Spleen (tissue), 11 donors: ENCODE results near the gene BIN2. TPM values are rescaled to one million over a fixed set of nuclear protein-coding genes. Genes with fewer than 3 reads are reported as not detected.
"Not testable (repeated sequence)": the region's sequence is repeated elsewhere in the genome, so short reads cannot be mapped to it uniquely, and the experiment has no call there.

ENCODE experiments used
- DNase-seq: peaks from one replicate; pipeline ENCODE4 v3.0.0-alpha.2; 2020
- H3K27ac ChIP-seq, 8 donors: fragments of 200-600 bp; sonication (generic) in 7 of 8; 1 replicate in 4 of 8; 2 replicates in 4 of 8; pipeline versions ENCODE4 v1.5.0 to v1.8.0; 2016 to 2021; ENCODE audit warnings: inconsistent platforms in 4 of 8, mild to moderate bottlenecking in 4 of 8, moderate library complexity in 1 of 8
- H3K27me3 ChIP-seq, 7 donors: fragments of 200-600 bp; sonication (generic) in 6 of 7; replicated peaks in 1 of 7; 1 replicate in 4 of 7; 2 replicates in 3 of 7; pipeline versions ENCODE4 v1.5.0 to v1.8.0; 2016 to 2021; ENCODE audit warnings: inconsistent platforms in 3 of 7, mild to moderate bottlenecking in 1 of 7
- H3K36me3 ChIP-seq, 6 donors: fragments of 200-600 bp; sonication (generic) in 5 of 6; 1 replicate in 4 of 6; 2 replicates in 2 of 6; pipeline versions ENCODE4 v1.5.0 to v1.8.0; 2016 to 2021; ENCODE audit warnings: inconsistent platforms in 2 of 6
- H3K4me1 ChIP-seq, 6 donors: fragments of 200-600 bp; sonication (generic) in 5 of 6; 1 replicate in 3 of 6; 2 replicates in 3 of 6; pipeline versions ENCODE4 v1.5.0 to v1.8.0; 2016 to 2021; ENCODE audit warnings: inconsistent platforms in 3 of 6
- H3K4me3 ChIP-seq, 8 donors: fragments of 200-600 bp; sonication (generic) in 7 of 8; 1 replicate in 4 of 8; 2 replicates in 4 of 8; pipeline versions ENCODE4 v1.5.0 to v1.8.0; 2016 to 2021; ENCODE audit warnings: inconsistent platforms in 4 of 8, mild to moderate bottlenecking in 4 of 8, moderate library complexity in 2 of 8
- H3K9me3 ChIP-seq, 8 donors: fragments of 200-600 bp; sonication (generic) in 7 of 8; 1 replicate in 4 of 8; 2 replicates in 4 of 8; pipeline versions ENCODE4 v1.5.0 to v1.8.0; 2016 to 2021; ENCODE audit warnings: inconsistent platforms in 4 of 8
- POLR2A ChIP-seq, 3 donors: fragments of 450-650 bp; IDR thresholded peaks; one replicate each; pipeline ENCODE4 v1.5.1; 2017; ENCODE audit warnings: antibody characterized with exemption in 3 of 3, mild to moderate bottlenecking in 1 of 3
- POLR2AphosphoS5 ChIP-seq, 3 donors: sonication (generic); formaldehyde crosslinking; IDR thresholded peaks; one replicate each; pipeline ENCODE4 v1.5.1; 2017; ENCODE audit warnings: antibody characterized with exemption in 3 of 3
- WGBS, 5 donors: extraction: QIAGEN DNeasy Blood & Tissue Kit in 3 of 5; methylation state at CpG; one replicate each; pipeline versions ENCODE4 v1.1.5 to v1.1.7; 2013 to 2018; 5-methylcytosine and 5-hydroxymethylcytosine counted together
- intact Hi-C: fragments of 100-400 bp; cut with DNase I; formaldehyde crosslinking; loops from one replicate; pipeline ENCODE4 v1.15.0; 2023; ENCODE audit warnings: low total_unique reads
- polyA plus RNA-seq, 3 donors: library from polyadenylated mRNA; stranded (reverse); fragments of 200-250 nt; gene quantifications; one replicate each; pipeline ENCODE4 v1.2.1, GENCODE V29; 2013
- total RNA-seq, 7 donors: library from RNA; depleted of rRNA in 3 of 7; stranded (reverse); fragments of >200 nt in 3 of 7; fragmentation: NEBNext Ultra II Directional in 4 of 7; extraction: Animal tissue kit (Norgen Biotek cat#: 25700) in 4 of 7; gene quantifications; one replicate each; pipeline versions ENCODE4 v1.1.0 to v1.2.1, GENCODE V29; 2016 to 2021
- TF ChIP-seq, protein P1 (sequence below), 11 experiments: fragments of 200-600 bp in 7 of 11; fragments of 450-650 bp in 4 of 11; sonication (generic) in 4 of 11; IDR thresholded peaks in 8 of 11; conservative IDR thresholded peaks in 3 of 11; 1 replicate in 7 of 11; 2 replicates in 4 of 11; pipeline versions ENCODE4 v1.4.0 to v1.8.0; 2016 to 2021; ENCODE audit warnings: antibody characterized with exemption in 11 of 11, inconsistent platforms in 4 of 11, mild to moderate bottlenecking in 1 of 11
- donor health status: healthy with polysubstance abuse.
- donor health status: DM: no; HTN: no; CAD: no; lungs with moderate emphysema.
- donor health status: DM: no; HTN: no; CAD: no.
- donor health status: Bipolar disorder and iron deficiency.
- donor health status: healthy.
- donor health status: DM: no; HTN: no; CAD: no.
- donor health status: DM: yes; HTN: yes; CAD: no.

Gene BIN2
- total and polyA plus RNA-seq, 10 donors = 23.3 to 116 (median 80.3) TPM

GRCh38 chr12:51281202-51281924, 42.6 kb downstream of the BIN2 start:
- TF ChIP-seq POLR2A (IDR thresholded peaks at IDR 0.05) (no peak), POLR2AphosphoS5 (IDR thresholded peaks at IDR 0.05) (no peak)
- TF ChIP-seq, protein P1, sequence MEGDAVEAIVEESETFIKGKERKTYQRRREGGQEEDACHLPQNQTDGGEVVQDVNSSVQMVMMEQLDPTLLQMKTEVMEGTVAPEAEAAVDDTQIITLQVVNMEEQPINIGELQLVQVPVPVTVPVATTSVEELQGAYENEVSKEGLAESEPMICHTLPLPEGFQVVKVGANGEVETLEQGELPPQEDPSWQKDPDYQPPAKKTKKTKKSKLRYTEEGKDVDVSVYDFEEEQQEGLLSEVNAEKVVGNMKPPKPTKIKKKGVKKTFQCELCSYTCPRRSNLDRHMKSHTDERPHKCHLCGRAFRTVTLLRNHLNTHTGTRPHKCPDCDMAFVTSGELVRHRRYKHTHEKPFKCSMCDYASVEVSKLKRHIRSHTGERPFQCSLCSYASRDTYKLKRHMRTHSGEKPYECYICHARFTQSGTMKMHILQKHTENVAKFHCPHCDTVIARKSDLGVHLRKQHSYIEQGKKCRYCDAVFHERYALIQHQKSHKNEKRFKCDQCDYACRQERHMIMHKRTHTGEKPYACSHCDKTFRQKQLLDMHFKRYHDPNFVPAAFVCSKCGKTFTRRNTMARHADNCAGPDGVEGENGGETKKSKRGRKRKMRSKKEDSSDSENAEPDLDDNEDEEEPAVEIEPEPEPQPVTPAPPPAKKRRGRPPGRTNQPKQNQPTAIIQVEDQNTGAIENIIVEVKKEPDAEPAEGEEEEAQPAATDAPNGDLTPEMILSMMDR (IDR thresholded peaks at IDR 0.05 in 8 of 11, conservative IDR thresholded peaks at IDR 0.05 in 3 of 11) = no peak
- WGBS, 5 donors = 86 to 95% (median 93%) methylated on average over 4 of the region's 4 CpGs
- Histone ChIP-seq H3K27me3 (no peaks in the 10 kb centered on the region), H3K27ac (no peak overlapping the region), H3K4me3 (no peak overlapping the region), H3K9me3 (no peaks in the 10 kb centered on the region), H3K36me3 (peaks cover 0 to 65% (median 33%) of the 10 kb centered on the region in 6 donors), H3K4me1 (peaks cover 0 to 9% (median 0%) of the 10 kb centered on the region in 6 donors)
- DNase-seq = no peak
- intact Hi-C loops = no loop called here

GRCh38 chr12:51275088-51275487, 48.9 kb downstream of the BIN2 start:
- intact Hi-C loops = no loop called here
- H3K36me3 ChIP-seq = peaks cover 0 to 3% (median 0%) of the 10 kb centered on the region in 6 donors
- H3K9me3 ChIP-seq = no peaks in the 10 kb centered on the region
- 83 to 100% (median 96%) methylated on average over 1 of the region's 1 CpG for WGBS, 5 donors
- TF ChIP-seq POLR2A (IDR thresholded peaks at IDR 0.05) (no peak), POLR2AphosphoS5 (IDR thresholded peaks at IDR 0.05) (no peak)
- TF ChIP-seq, protein P1 (IDR thresholded peaks at IDR 0.05 in 8 of 11, conservative IDR thresholded peaks at IDR 0.05 in 3 of 11) = no peak
- DNase-seq = no peak
- no peak overlapping the region for H3K4me3 ChIP-seq
- no peak overlapping the region for H3K27ac ChIP-seq
- H3K4me1 ChIP-seq = peaks cover 0 to 14% (median 9%) of the 10 kb centered on the region in 6 donors
- H3K27me3 ChIP-seq = peaks cover 0 to 4% (median 0%) of the 10 kb centered on the region in 7 donors

GRCh38 chr12:51272810-51273209, 51.2 kb downstream of the BIN2 start:
- DNase-seq, H3K9me3 ChIP-seq, H3K27ac ChIP-seq, H3K27me3 ChIP-seq, H3K36me3 ChIP-seq, H3K4me3 ChIP-seq, intact Hi-C loops: not testable (repeated sequence)
- peaks cover 3 to 33% (median 27%) of the 10 kb centered on the region in 6 donors for H3K4me1 ChIP-seq
- 91 to 96% (median 92%) methylated on average over 7 of the region's 7 CpGs for WGBS, 5 donors

DNA sequence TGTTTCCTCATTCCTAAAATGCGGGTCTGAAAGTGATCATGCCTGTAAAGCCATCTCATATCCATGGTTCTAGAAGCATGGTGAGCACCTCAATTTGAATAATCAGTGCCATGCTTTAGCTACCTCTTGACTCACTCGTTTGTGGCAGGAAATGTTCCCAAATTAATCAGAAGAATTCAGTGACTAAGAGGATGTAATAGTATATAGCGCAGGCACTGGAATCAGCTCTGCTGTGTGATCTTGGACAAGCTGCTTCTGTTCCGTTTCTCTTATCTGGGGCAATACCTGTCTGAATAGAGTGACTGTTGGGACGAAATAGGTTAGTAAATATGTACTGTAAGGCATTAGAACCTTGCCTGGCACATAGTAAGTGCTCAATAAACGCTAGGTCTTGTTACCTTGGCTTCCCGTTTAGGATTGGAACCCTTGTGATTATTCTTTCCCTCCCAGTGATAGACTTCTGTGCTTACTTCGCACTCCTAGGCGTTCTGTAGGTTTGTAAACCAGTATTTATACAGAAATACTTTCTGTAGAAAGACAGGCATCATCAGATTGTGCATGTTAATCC, 52.9 kb downstream of the BIN2 start:
- Histone ChIP-seq H3K4me3 (peak overlapping the region; percentile 64 to 91 (median 80)), H3K27ac (peak overlapping the region; percentile 46 to 89 (median 80)), H3K9me3 (no peaks in the 10 kb centered on the region), H3K4me1 (peaks cover 3 to 38% (median 31%) of the 10 kb centered on the region in 6 donors), H3K27me3 (peaks cover 0 to 10% (median 0%) of the 10 kb centered on the region in 7 donors), H3K36me3 (no peaks in the 10 kb centered on the region)
- WGBS, 5 donors = 50 to 60% (median 57%) methylated on average over 9 of the region's 9 CpGs
- DNase-seq = no peak
- intact Hi-C loops = no loop called here
- TF ChIP-seq POLR2A (IDR thresholded peaks at IDR 0.05) (no peak), POLR2AphosphoS5 (IDR thresholded peaks at IDR 0.05) (no peak)
- TF ChIP-seq, protein P1 (IDR thresholded peaks at IDR 0.05 in 8 of 11, conservative IDR thresholded peaks at IDR 0.05 in 3 of 11) = no peak
